Fibroblast of lung (primary cell): ENCODE data around the gene GK2.

Source experiments
- CTCF ChIP-seq, 2 donors: IDR thresholded peaks in 1 of 2; conservative IDR thresholded peaks in 1 of 2; 1 replicate in 1 of 2; 2 replicates in 1 of 2; pipeline ENCODE4 v1.5.1; 2011 to 2012; ENCODE audit warnings: low read length in 2 of 2, control low read depth in 1 of 2, inconsistent platforms in 1 of 2, low read depth in 1 of 2, mild to moderate bottlenecking in 1 of 2
- EZH2 ChIP-seq: IDR thresholded peaks from 2 replicates; pipeline ENCODE4 v1.5.1; 2012; ENCODE audit warnings: low read length, control low read depth, mild to moderate bottlenecking; ENCODE audit errors: missing control alignments

GRCh38 chr4:79366422-79366821 is 41.6 kb downstream of the GK2 start:
- TF ChIP-seq CTCF (conservative IDR thresholded peaks at IDR 0.05 in 1 of 2, IDR thresholded peaks at IDR 0.05 in 1 of 2; ENCODE audit: low read depth in 1 of 2, low read length in 2 of 2): no peak
- no peak for TF ChIP-seq EZH2
